Fibroblast of mammary gland (primary cell): Measurements from ENCODE around the gene TBL1X.

Experiments
- DNase-seq: peaks from one replicate; pipeline ENCODE4 v3.0.0-alpha.2; 2010; ENCODE audit warnings: low read depth
- H3K4me3 ChIP-seq: 2 replicates; pipeline ENCODE4 v1.5.1; 2011; ENCODE audit warnings: low read depth, mild to moderate bottlenecking, low read length, moderate library complexity; ENCODE audit not compliant: control insufficient read depth
- TF ChIP-seq, protein P1 (sequence below): conservative IDR thresholded peaks from 2 replicates; pipeline ENCODE4 v1.5.1; 2011; ENCODE audit warnings: low read depth, low read length, inconsistent platforms; ENCODE audit not compliant: control insufficient read depth, insufficient read depth

TBL1X gene

DNA sequence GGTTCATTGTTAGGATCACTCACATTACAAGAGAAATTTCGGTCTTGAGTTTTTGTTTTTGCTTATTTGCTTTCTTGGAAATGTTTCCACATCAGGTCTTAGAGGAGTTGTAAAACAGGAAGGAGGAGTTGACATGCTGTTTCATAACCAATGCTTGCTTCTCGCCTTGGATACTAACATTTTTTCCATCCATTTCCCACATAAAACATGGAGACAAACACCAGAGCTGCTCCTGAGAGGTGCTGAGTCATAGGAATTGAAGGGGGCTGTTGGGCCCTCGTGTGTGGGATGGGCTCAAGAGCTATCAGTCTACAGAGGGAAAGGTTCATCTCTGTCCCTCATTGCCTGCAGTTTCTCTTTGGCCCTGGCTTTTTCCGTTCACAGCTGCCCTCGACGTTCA is 29.9 kb downstream of the TBL1X start:
- H3K4me3 ChIP-seq, result no peak overlapping the region
- TF ChIP-seq, protein P1, sequence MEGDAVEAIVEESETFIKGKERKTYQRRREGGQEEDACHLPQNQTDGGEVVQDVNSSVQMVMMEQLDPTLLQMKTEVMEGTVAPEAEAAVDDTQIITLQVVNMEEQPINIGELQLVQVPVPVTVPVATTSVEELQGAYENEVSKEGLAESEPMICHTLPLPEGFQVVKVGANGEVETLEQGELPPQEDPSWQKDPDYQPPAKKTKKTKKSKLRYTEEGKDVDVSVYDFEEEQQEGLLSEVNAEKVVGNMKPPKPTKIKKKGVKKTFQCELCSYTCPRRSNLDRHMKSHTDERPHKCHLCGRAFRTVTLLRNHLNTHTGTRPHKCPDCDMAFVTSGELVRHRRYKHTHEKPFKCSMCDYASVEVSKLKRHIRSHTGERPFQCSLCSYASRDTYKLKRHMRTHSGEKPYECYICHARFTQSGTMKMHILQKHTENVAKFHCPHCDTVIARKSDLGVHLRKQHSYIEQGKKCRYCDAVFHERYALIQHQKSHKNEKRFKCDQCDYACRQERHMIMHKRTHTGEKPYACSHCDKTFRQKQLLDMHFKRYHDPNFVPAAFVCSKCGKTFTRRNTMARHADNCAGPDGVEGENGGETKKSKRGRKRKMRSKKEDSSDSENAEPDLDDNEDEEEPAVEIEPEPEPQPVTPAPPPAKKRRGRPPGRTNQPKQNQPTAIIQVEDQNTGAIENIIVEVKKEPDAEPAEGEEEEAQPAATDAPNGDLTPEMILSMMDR, result no peak
- DNase-seq, result peak; percentile 69

DNA sequence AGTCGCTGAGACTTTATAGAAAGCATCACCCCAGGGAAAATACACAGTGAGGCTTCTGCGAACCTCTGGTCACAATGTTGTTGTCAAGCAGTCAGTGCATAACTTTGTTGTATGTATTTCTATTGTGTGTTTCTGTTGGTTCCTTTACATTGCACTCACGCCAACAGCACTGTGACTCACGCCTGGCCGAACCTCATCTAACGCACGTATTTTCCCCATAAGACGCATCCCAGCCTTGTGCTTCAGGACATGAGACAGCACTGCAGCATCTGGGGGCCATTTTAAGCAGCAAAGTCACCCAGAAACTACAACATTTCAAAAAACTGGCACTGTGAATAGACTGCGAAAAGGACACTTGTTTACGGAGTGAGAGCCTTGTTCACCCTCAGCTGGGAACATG is 30.6 kb downstream of the TBL1X start:
- TF ChIP-seq, protein P1, result no peak
- H3K4me3 ChIP-seq, result no peak overlapping the region
- DNase-seq, result no peak

DNA sequence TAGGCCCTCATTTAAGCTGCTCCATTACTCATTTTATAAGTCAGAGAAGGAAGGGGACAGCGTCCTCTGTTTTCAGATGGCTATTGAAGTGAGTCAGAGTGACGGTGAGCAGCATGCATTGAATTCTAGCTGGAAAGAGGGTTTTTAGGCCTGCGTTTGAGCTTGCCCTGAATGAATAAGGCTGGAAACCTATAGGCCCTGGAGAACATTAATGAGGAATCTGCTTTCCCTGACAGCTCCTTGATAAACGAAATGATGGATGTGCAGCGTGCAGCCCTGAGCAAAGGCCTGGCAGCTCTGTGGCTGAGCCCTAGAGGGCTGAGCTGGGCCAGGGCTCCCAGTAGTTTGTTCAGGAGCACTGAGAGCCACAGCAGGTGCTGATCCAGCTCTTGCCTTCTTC is 33.4 kb downstream of the TBL1X start:
- no peak for DNase-seq
- TF ChIP-seq, protein P1, result no peak
- no peak overlapping the region for H3K4me3 ChIP-seq

DNA sequence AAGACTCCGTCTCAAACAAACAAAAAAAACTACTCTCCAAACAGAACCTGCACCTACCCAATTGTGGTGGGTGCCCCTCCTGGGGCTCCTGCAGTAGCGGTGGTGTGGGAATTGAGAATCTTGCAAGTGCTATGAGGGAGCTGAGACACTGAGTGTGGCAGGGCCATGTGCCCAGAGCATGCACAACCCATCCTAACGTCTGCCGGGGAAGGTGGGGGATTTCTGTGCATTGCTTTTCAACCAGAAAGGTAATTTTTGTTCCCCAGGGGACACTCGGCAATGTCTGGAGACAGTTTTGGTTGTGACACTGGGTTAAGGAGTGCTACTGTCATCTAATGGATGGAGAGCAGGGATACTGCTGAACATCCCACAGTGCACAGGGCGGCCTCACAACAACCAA is 35.7 kb downstream of the TBL1X start:
- TF ChIP-seq, protein P1, result no peak
- DNase-seq, result no peak
- no peak overlapping the region for H3K4me3 ChIP-seq

DNA sequence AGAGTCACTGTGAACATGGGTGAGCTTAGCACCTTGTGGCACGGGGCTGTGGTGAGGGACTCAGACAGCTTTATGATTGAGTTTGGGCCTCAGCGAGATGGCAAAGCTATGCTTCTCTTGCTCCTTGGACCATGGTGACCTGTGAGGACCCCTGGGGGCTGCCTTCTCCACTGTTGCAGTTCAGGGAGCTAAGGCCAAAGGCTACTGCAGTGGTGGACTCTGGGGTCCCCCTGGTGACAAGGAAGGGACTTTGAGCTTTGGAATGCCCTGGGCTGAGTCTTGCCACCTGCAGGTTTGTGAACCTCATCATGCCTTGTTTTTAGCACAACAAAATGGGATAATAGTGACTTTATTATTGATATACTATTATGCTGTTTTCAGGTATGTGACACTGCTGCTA is 36.5 kb downstream of the TBL1X start:
- TF ChIP-seq, protein P1, result no peak
- no peak for DNase-seq
- H3K4me3 ChIP-seq, result no peak overlapping the region

DNA sequence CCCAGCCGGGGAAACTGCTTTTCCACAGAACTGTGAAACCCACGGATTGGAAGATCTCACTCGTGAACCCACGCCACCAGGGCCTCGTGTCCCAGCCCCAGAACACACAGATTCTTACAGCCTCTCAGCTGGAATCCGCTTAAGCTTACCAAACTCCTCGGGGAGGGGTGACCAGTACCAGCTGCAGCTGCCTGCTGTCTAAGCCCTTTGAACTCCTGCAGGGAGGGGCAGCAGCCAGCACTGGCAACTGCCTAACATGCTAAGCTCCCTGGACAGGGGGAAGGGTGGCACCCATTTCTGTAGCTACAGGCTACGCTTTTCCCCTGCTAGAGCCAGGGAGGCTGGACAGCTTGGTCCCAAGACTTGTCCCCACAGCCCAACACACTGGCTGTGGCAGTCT is 38.4 kb downstream of the TBL1X start:
- no peak overlapping the region for H3K4me3 ChIP-seq
- DNase-seq, result no peak
- TF ChIP-seq, protein P1, result no peak

DNA sequence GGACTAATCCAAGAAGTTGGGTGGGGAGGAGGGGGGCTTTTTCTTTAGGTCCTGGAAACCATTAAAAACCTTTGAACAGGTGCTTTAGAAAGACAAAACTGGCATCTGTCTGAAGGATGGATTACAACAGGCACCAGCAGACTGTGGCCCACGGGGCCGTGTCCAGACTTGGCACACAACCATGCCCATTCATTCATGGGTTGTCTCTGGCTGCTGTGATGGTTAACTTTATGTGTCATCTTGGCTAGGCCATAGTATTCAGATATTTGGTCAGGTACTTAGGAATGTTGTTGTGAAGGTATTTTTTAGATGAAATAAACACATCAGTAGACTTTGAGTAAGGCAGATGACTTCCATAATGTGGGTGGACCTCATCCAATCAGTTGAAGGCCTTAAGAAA is 45.5 kb downstream of the TBL1X start:
- TF ChIP-seq, protein P1, result no peak
- H3K4me3 ChIP-seq, result no peak overlapping the region

More for the DNA sequence above, 45.5 kb downstream of the TBL1X start:
- no peak for DNase-seq
